ENCODE results near the gene CLOCK. TPM values are rescaled to one million over a fixed set of nuclear protein-coding genes. Genes with fewer than 3 reads are reported as not detected.

The CLOCK gene
- polyA plus RNA-seq, 1 of the 3 experiments (the other 2 are of a cell fraction), result 4.2 TPM

DNA sequence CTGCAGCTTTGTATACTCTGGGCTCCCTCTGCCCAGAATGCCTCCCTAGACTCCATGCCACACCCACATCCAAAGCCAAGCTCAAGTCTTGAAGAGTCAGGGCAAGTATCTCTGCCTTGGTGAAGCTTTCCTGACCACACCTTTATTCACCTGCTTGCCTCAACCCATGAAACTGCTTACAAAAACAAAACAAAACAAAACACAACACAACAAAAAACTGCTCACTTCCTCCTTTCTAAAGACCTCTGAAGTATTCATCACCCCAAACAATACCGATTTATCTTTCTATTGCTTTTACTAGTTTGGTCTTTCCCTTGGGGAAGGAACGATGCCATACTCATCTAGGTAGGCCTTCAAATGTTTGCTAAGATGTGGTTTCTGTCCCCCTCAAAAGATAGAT lies 105.9 kb downstream of the CLOCK start (continued):
- no peak for TF ChIP-seq ZBTB33 (IDR thresholded peaks at IDR 0.05; ENCODE audit: borderline replicate concordance, low read depth)
- no peak for TF ChIP-seq SIN3A (IDR thresholded peaks at IDR 0.05; ENCODE audit: borderline replicate concordance, low read depth, low read length)

DNA sequence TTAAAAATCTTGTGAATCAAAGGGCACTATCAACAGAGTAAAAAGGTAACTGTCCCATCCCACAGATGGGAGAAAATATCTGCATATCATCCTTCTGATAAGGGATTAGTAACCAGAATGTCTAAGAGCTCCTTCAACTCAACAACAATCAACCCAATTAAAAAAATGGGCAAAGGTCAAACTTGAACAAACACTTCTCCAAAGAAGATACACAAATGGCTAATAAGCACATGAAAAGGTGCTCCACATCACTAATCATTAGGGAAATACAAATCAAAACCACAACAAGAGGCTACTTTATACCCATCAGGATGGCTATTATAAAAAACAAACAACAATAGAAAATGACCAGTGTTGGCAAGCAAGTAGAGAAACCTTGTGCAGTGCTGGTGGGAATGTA lies 107.7 kb downstream of the CLOCK start:
- Histone ChIP-seq H3K36me3 (replicated peaks in 1 of 2; ENCODE audit: control insufficient read depth in 1 of 2, insufficient read depth in 2 of 2, low read length in 1 of 2) (peaks cover 55 to 79% of the 10 kb centered on the region in 2 experiments), H3F3A (replicated peaks; ENCODE audit: insufficient read depth) (peaks cover 38% of the 10 kb centered on the region), H4K20me1 (ENCODE audit: insufficient read depth) (no peaks in the 10 kb centered on the region), H3K9me2 (no peaks in the 10 kb centered on the region), H3K27ac (ENCODE audit: low read depth in 2 of 2, low read length in 1 of 2) (no peak overlapping the region), H3K4me3 (ENCODE audit: low read depth in 2 of 2, low read length in 1 of 2) (no peak overlapping the region), H3K9ac (no peak overlapping the region), H3K4me1 (ENCODE audit: control insufficient read depth in 1 of 2, insufficient read depth in 2 of 2, low read depth in 1 of 2, low read length in 1 of 2) (peaks cover 2 to 5% of the 10 kb centered on the region in 2 experiments; a peak in 3 of 4 replicates), H2AFZ (ENCODE audit: low read depth) (no peak overlapping the region), H3K4me2 (no peak overlapping the region), H3K9me3 (no peaks in the 10 kb centered on the region), H3K79me2 (ENCODE audit: insufficient read depth) (peaks cover 10% of the 10 kb centered on the region; the same call in 1 of the 2 replicates), H3K27me3 (ENCODE audit: insufficient read depth) (no peaks in the 10 kb centered on the region)
- no peak for DNase-seq
- ChIA-PET POLR2A (no interaction called here), CTCF (no interaction called here)
- no peak for TF ChIP-seq CTCF (IDR thresholded peaks at IDR 0.05)
- no peak for TF ChIP-seq PBX3 (IDR thresholded peaks at IDR 0.05)
- TF ChIP-seq MAX (IDR thresholded peaks at IDR 0.05; ENCODE audit: low read depth), result no peak
- no peak for TF ChIP-seq FOSL2 (IDR thresholded peaks at IDR 0.05; ENCODE audit: borderline replicate concordance, low read depth)
- TF ChIP-seq JUND (IDR thresholded peaks at IDR 0.05), result no peak
- TF ChIP-seq USF1 (IDR thresholded peaks at IDR 0.05; ENCODE audit: borderline replicate concordance, low read depth), result no peak
- TF ChIP-seq NFIC (IDR thresholded peaks at IDR 0.05; ENCODE audit: borderline replicate concordance), result no peak
- TF ChIP-seq SMC3 (IDR thresholded peaks at IDR 0.05; ENCODE audit: low read depth, low read length), result no peak
- TF ChIP-seq RCOR1 (IDR thresholded peaks at IDR 0.05; ENCODE audit: low read length), result no peak
- no peak for TF ChIP-seq SIN3A (IDR thresholded peaks at IDR 0.05; ENCODE audit: borderline replicate concordance, low read depth, low read length)
- TF ChIP-seq FOXM1 (IDR thresholded peaks at IDR 0.05; ENCODE audit: low read depth), result no peak
- TF ChIP-seq GATA2 (CRISPR knock-in tag; IDR thresholded peaks at IDR 0.05), result no peak
- TF ChIP-seq TAF1 (IDR thresholded peaks at IDR 0.05; ENCODE audit: borderline replicate concordance, low read depth, low read length), result no peak
- no peak for TF ChIP-seq ELF1 (IDR thresholded peaks at IDR 0.05)
- TF ChIP-seq USF2 (IDR thresholded peaks at IDR 0.05; ENCODE audit: borderline replicate concordance, low read depth, low read length), result no peak
- TF ChIP-seq REST (IDR thresholded peaks at IDR 0.05; ENCODE audit: low read depth, low read length), result no peak
- TF ChIP-seq MEF2A (IDR thresholded peaks at IDR 0.05; ENCODE audit: borderline replicate concordance, low read depth), result no peak
- no peak for TF ChIP-seq FOXJ3 (CRISPR knock-in tag; IDR thresholded peaks at IDR 0.05)
- TF ChIP-seq RXRA (IDR thresholded peaks at IDR 0.05; ENCODE audit: borderline replicate concordance, low read depth), result no peak
- TF ChIP-seq POLR2AphosphoS5 (IDR thresholded peaks at IDR 0.05; ENCODE audit: low read depth, low read length), result no peak
